GM21528 (cell line): Measurements from ENCODE around the gene GALNT2.

Experiments used
- ATAC-seq: cut with Tn5 transposase; IDR thresholded peaks from one replicate; pipeline ENCODE4 v1.9.1; 2021; ENCODE audit warnings: mild to moderate bottlenecking, moderate library complexity; ENCODE audit not compliant: unreplicated experiment, low FRiP score

GALNT2 gene

DNA sequence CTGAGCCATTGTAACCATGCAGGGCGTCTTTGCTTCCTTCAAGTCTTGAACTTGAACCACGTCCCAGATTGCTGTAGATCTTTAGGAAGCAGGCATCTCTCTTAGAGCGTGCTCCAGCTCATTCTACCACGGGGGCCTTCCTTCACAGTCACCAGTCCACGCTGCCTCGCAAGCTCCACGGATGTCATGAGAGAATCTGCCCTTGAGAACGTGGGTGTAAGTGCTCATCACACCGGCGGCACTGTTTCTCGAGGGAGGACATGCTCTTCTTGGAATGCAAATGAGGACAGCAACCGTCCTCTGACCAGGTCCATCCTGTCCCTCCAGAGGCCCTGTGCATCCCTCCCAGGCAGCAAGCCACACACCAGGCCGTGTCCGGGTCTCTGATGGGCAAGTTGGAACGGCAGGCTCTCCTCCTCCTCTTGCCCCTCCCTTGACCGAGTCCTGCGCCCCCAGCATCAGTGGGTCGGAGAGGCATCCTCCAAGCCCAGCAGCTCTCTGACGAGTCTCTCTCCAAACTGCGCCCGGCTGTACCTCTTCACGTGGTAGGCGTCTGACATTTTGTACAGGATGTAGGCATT, 256.0 kb downstream of the GALNT2 start:
- ATAC-seq = no peak

DNA sequence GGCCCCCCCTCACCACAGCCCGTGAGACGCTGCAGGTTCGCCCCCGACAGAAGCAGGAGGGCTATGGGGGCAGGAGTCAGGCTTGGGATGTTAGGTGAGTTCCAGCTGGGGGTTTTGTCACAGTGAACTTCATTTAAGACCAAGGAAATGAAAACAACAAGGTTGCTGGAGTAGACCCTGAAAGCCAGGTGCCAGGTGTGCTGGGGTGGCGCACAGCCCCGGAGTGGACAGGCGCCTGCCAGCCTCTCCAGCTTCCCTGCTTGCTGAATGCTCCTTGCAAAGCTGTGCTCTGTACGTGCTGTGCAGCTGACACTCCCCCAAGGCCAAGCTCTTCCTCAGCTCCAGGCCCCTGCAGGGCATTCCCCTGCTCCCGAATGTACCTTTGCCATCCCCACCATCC, 256.6 kb downstream of the GALNT2 start:
- no peak for ATAC-seq

DNA sequence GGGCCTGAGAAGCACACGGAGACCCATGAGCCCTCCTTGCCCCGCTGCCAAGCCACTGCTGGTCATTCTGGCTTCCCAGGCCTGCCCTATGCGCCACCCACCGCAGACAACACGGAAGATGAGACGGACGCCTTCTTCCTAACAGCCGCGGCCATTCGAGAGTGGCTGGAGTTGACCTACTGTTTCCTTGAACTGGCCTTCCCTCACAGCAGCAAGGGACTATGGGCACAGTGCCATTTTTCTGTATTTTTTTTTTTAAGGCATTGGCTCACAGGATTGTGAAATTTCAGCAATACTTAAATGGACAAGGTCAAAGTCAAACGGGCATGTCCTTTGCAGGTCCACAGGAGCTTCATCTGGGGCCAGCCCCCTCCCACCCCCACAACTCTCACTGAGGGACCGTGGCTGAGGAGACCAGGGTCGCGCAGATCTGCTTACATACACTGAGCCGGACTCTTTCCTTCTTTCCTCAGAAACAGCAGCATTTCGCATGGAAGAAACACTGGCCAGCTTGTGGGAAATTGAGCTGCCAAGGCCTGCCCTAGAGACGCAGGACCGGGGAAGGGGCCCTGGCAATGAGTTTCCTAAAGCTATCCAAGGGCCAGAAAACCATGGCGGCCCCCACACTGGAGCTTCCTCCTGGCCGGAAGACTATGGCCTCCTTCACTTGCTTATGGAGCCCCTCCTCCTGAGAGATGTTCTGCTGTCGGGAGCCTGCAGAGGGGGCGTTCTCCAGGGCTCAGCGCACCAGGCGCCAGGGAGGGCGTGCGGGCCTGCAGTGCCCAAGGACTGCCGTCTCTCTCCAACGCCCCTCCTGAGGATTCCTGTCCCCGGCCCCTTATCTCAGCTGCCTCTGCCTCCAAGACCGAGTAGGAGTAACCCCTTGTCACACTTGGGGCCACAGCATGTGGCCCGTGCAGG, 260.2 kb downstream of the GALNT2 start:
- no peak for ATAC-seq

DNA sequence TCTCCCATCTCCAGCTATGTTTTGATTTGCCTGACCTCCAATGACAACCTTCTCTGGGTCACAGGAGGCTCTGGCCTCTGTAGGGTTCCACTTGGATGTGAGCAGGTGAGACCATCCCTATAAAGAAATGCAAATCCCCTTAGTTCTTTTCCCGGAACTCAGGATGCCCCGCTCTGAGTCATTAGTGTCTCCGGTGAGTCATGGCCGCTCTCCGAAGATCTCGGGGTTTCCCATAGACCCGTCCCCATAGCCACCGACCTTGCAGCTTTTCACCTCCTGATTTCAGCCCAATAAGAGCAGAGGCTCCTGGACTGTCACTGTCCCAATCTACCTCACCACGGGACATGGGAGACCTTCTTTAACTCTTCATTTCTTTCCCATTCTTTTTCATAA, 260.9 kb downstream of the GALNT2 start:
- no peak for ATAC-seq

DNA sequence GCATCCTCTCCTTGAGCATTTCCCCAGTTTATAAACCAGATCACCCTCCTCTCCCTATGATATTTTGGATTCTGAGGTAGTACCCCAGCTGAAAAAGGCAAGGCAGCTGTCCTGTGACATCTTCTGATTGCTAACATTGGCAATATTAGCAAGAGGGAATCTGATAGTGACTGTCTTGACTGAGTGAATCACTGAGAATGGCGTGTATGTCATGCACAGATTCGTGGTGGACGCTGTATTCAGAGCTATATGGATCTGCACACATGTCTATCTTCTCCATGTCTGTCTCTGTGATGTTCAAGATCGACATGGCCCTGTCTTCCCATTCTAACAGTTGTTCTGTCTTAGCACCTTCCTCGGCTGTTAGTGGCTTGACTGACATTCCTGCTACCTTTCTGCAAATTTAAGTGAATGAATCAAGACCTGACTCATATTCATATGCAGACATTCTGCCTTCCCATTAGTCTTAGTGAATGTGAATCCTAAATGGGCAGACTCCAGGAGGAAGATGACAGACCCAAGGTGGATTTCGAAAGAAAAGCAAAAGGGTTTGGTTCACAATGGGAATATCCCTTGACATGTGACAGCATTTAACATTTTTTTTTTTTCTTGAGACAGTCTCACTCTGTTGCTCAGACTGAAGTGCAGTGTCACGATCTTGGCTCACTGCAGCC, 261.4 kb downstream of the GALNT2 start:
- ATAC-seq = no peak

DNA sequence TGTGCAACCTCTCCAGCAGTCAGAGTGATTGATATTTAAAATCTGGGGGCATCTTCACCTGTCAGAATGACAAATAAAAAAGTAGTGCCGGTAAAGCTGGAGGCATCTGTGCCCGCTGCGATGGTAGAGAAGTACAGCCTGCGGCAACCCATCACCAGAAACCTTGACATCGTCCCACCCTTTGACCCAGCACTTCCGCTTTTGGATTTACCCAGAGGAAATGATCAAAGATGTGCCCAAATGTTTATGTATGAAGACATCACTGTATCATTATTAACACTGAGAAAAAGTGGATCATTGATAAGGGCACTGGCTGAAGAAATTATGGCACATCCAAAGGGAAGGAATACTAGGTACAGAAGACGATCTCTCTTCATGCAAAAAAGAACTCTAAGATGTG, 263.1 kb downstream of the GALNT2 start:
- ATAC-seq = no peak
